GM21786 (cell line): Measurements from ENCODE around the gene MRPL48.
"Not testable (repeated sequence)": the region's sequence is repeated elsewhere in the genome, so short reads cannot be mapped to it uniquely, and the experiment has no call there.

Experiments used
- ATAC-seq: cut with Tn5 transposase; IDR thresholded peaks from one replicate; pipeline ENCODE4 v1.9.1; 2021; ENCODE audit not compliant: unreplicated experiment

MRPL48 gene

GRCh38 chr11:73838443-73839122 is 50.9 kb downstream of the MRPL48 start:
- ATAC-seq: no peak

- ATAC-seq: no peak
Observed at GRCh38 chr11:73839123-73839457, 51.4 kb downstream of the MRPL48 start.

DNA sequence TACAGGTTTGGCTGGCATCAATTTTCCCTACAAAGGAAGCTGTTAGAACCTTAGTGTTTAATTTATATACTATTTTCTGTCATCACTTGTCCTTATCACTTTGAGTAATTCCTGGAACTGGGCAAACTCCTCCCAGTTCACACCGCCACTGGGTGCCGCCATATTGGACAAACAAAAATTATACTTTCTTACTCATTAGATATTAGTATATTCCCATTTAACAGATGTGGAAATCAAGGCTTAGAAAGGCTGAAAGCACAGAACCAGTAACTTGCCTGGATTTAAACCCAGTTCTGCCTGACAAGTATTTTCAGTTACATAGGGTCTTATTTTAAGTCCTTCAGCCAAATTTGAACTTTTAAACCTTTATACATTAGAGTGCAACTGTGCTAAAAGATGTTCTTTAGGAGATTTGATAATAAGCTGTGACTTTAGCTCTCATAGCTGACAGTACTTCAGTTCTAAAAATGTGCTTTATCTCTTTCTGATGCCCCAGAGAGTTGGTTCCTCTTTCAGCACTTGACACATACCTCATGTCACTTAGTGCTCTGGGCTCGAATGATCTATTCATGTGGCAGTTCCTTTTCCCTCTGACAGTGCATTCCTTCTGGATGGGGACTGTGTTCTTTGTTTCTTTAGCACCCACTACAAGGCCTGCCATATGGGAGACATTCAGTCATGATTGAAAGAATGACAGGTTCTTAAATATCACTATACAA is 63.5 kb downstream of the MRPL48 start:
- ATAC-seq: no peak

DNA sequence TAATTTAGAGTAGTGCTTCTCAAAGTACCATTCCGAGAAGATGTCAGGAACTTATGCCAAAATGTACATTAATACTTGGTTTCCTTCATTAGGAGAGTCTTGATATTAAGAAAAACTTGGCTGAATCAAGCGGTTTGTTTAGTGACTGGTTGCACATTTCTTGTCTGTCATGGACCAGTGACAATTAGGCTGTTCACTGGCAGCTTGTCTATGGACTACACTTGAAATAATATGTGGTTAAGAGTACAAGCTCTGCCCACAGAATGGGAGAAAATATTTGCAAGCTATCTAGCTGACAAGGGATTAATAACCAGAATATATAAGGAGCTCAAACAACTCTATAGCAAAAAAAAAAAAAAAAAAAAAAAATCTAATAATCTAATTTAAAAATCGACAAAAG is 64.4 kb downstream of the MRPL48 start:
- no peak for ATAC-seq

GRCh38 chr11:73854680-73855079 is 67.0 kb downstream of the MRPL48 start:
- no peak for ATAC-seq

- ATAC-seq: no peak
Observed at GRCh38 chr11:73856031-73856567, 68.4 kb downstream of the MRPL48 start.

GRCh38 chr11:73859671-73860070 is 72.0 kb downstream of the MRPL48 start:
- no peak for ATAC-seq

- no peak for ATAC-seq
Observed at GRCh38 chr11:73860202-73860601, 72.5 kb downstream of the MRPL48 start.

- ATAC-seq: no peak
Observed at GRCh38 chr11:73862986-73863385, 75.3 kb downstream of the MRPL48 start.

GRCh38 chr11:73866095-73866579 is 78.5 kb downstream of the MRPL48 start:
- no peak for ATAC-seq

GRCh38 chr11:73866586-73866996 is 78.9 kb downstream of the MRPL48 start:
- ATAC-seq: no peak

DNA sequence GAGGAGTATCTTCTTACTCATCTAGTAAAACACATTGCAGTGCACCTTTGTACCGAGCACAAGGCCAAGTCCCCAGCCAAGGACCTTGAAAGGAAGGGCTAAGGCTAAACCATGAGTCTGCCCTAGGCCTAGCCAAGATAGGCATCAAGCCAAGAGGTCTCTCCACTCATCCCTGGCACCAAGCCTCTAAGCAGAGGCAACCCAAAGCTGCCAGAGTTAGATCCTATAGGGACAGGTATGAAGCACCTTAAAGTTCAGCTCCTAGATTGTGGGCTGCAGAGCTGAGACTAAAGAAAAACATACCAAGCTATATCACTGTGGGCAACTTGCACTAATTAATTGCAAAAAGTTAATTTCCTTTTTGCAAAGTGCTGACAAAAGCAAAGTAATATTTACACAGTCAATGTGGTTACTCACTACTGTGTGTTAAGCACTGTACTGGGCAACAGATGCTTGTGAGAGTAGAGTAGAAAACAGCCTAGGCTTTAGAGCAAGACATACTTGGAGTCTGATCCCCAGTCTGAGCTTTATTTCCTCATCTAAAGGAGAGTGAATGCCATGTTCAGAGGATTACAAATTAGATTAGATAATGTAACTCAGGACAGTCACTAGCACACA is 81.8 kb downstream of the MRPL48 start:
- ATAC-seq: no peak

DNA sequence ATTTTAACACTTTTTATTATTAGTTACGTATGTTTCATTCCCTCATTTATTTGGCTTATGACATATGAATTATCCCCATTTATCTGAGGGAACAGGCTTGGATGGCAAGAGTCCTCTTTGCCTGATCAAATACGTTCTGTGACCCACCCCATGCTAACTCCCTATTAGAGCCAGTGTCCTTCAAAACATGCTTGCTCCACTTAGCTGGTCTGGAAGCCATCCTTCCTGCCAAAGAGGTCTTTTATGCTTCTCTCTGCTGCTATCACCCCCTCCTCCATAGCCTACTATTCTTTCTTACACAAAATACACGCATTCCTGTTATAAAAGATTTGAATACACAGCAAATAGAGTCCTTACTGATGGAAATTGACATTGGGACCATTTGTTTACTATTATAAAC is 82.6 kb downstream of the MRPL48 start:
- no peak for ATAC-seq

- ATAC-seq: no peak
Observed at GRCh38 chr11:73872749-73873357, 85.2 kb downstream of the MRPL48 start.

- ATAC-seq: no peak
Observed at GRCh38 chr11:73875380-73875779, 87.7 kb downstream of the MRPL48 start.

GRCh38 chr11:73875840-73876239 is 88.2 kb downstream of the MRPL48 start:
- no peak for ATAC-seq

GRCh38 chr11:73876424-73877310 is 89.0 kb downstream of the MRPL48 start, which contains the start of the genes COA4 and PAAF1:
Gene COA4, minus strand, starts transcription at chr11:73876846. Its CDS starts 3,468 bp downstream, at chr11:73873378.
Gene PAAF1, plus strand, starts transcription at chr11:73876999. Its CDS starts 23 bp downstream, at chr11:73877022.
- ATAC-seq: peak; percentile 98

- ATAC-seq: no peak
Observed at GRCh38 chr11:73878771-73879170, 91.1 kb downstream of the MRPL48 start.

DNA sequence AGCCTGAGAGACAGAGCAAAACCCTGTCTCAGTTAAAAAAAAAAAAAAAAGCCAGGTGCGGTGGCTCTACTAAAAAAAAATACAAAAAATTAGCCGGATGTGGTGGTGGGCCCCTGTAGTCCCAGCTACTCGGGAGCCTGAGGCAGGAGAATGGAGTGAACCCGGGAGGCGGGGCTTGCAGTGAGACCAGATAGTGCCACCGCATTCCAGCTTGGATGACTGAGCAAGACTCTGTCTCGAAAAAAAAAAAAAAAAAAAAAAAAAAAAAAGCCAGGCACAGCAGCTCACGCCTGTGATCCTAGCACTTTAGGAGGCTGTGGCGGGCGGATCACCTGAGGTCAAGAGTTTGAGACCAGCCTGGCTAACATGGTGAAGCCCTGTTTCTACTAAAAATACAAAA is 92.8 kb downstream of the MRPL48 start:
- not testable (repeated sequence) for ATAC-seq

- no peak for ATAC-seq
Observed at GRCh38 chr11:73883856-73884255, 96.2 kb downstream of the MRPL48 start.
